ENCODE results near the gene LAMB4. TPM values are rescaled to one million over a fixed set of nuclear protein-coding genes. Genes with fewer than 3 reads are reported as not detected.

Gene LAMB4
- total and polyA plus RNA-seq, 12 donors, result 0.15 to 0.69 (median 0.25) TPM; not detected in 3

DNA sequence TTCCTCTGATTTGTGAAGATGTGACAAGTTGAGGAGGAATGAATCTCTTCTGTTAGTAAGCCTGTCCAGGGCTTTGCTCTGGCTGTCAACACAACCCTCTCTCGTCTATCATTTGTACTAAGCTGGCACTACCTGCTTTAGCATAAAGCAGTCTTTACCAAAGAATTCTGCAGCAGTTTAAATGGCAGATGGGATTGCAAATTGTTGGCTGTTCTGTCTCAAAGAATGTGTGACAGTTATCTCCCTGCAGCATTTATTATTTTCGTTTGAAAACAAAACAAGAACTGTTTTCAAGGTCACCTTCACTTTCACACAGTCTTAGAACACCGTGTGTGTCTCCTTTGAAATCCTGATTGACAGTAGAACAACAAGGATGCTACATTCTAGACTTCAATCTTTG, 122.4 kb downstream of the LAMB4 start:
- 45 to 49% methylated on average over 3 of the region's 3 CpGs for WGBS, 2 donors
- DNase-seq (no peak), ATAC-seq (no peak)
- Histone ChIP-seq H3K4me3 (no peak overlapping the region), H3K27ac (no peak overlapping the region), H3K36me3 (no peaks in the 10 kb centered on the region), H3K4me1 (peaks cover 0 to 44% (median 20%) of the 10 kb centered on the region in 9 donors), H3K27me3 (peaks cover 0 to 30% (median 0%) of the 10 kb centered on the region in 7 donors), H3K9me3 (no peaks in the 10 kb centered on the region)
- TF ChIP-seq, protein P1, sequence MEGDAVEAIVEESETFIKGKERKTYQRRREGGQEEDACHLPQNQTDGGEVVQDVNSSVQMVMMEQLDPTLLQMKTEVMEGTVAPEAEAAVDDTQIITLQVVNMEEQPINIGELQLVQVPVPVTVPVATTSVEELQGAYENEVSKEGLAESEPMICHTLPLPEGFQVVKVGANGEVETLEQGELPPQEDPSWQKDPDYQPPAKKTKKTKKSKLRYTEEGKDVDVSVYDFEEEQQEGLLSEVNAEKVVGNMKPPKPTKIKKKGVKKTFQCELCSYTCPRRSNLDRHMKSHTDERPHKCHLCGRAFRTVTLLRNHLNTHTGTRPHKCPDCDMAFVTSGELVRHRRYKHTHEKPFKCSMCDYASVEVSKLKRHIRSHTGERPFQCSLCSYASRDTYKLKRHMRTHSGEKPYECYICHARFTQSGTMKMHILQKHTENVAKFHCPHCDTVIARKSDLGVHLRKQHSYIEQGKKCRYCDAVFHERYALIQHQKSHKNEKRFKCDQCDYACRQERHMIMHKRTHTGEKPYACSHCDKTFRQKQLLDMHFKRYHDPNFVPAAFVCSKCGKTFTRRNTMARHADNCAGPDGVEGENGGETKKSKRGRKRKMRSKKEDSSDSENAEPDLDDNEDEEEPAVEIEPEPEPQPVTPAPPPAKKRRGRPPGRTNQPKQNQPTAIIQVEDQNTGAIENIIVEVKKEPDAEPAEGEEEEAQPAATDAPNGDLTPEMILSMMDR (IDR thresholded peaks at IDR 0.05), result no peak
- intact Hi-C loops (cut with DNase I), result loop anchor here in 4 of 10 donors (10.0 kb wide), 3 partner anchors 87 to 137 kb away; partner anchors contain the start of gene DLD (in 1 of the 4)

GRCh38 chr7:108007261-108007660, 122.9 kb downstream of the LAMB4 start:
- no peak for ATAC-seq
- no peak for DNase-seq

DNA sequence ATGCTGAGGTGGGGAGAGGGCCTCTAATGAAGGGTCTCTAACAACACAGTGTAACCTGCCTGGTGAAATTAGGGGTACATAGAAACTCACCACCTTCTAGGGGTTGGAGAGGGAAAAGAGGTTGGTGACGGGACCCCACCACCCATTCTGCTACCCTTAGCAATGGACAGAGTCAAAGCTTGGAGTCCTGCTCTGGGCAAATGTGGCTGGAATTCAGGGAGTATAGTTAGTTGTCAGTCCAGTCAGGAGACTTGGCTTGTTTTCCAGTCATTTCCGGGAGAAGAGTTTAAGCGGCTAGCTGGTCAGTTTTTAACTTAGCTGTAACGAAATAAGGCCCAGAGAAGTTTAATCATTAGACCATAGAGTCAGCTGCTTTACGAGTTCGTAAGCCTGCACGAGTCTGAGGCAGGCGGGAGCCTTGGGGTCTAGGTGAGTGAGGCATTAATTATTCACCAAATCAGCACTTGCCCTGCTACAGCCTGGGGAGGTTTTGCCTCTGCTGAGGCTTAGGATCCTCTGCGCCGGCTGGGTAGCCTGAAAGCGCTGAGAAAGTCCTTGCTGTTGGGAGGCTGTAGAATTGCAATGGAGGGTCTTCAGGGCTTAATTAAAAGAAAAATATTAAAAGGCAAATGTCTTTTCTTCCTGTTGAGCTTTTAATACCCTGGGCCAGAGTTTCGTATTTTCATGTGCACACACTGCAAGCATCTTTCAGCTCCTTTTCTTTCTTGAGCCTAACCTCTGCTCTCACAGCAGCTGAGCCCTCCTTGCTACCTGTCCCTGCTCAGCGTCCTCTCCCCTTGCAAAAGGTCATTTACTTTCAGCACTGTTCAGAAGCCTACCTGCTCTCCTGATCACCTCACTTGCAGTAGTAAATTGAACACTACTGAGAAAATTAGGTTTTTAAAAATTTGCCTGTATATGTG, 125.7 kb downstream of the LAMB4 start:
- ATAC-seq (peak in 2 of 8 donors; percentile 5 to 7), DNase-seq (peak in 1 of 2 donors; percentile 27)
- 51 to 61% methylated on average over 13 of the region's 13 CpGs for WGBS, 2 donors
- Histone ChIP-seq H3K9me3 (no peaks in the 10 kb centered on the region), H3K4me3 (peak overlapping the region in 3 of 10 donors; percentile 71 to 88 (median 86)), H3K27ac (peak overlapping the region in 7 of 10 donors; percentile 6 to 93 (median 77)), H3K36me3 (no peaks in the 10 kb centered on the region), H3K27me3 (peaks cover 0 to 58% (median 0%) of the 10 kb centered on the region in 7 donors), H3K4me1 (peaks cover 4 to 53% (median 36%) of the 10 kb centered on the region in 9 donors)
- intact Hi-C loops (cut with DNase I), result loop anchor here in 7 of 10 donors (5.0 to 10.0 kb wide), 7 partner anchors 37 to 143 kb away; partner anchors contain the start of gene DLD (in 1 of the 7)
- TF ChIP-seq, protein P1 (IDR thresholded peaks at IDR 0.05), result no peak

More at GRCh38 chr7:108007261-108007660, 122.9 kb downstream of the LAMB4 start:
- Histone ChIP-seq H3K27me3 (peaks cover 0 to 35% (median 0%) of the 10 kb centered on the region in 7 donors), H3K27ac (no peak overlapping the region), H3K9me3 (no peaks in the 10 kb centered on the region), H3K4me1 (peaks cover 0 to 46% (median 19%) of the 10 kb centered on the region in 9 donors), H3K4me3 (no peak overlapping the region), H3K36me3 (no peaks in the 10 kb centered on the region)
- intact Hi-C loops (cut with DNase I), result loop anchor here in 4 of 10 donors (10.0 kb wide), 3 partner anchors 88 to 138 kb away; partner anchors contain the start of gene DLD (in 1 of the 4)
- 82 to 88% methylated on average over 3 of the region's 3 CpGs for WGBS, 2 donors
- TF ChIP-seq, protein P1 (IDR thresholded peaks at IDR 0.05), result no peak

DNA sequence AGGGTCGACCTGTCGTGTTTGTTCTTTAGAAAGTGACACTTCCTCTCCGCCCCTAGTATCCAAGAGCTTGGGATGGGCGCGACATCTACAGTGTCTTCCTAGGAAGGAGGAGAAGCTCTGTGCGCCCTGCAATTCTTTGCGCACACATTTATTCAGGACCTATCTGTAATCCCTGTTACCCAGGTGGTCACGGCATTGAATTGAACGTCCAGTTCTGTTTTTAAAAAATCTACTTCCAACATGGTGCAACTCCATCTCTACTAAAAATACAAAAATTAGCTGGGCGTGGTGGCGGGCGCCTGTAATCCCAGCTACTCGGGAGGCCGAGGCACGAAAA, 126.6 kb downstream of the LAMB4 start:
- Histone ChIP-seq H3K4me3 (peak overlapping the region; percentile 52 to 88 (median 74)), H3K27ac (peak overlapping the region; percentile 70 to 93 (median 86)), H3K36me3 (peaks cover 0 to 7% (median 0%) of the 10 kb centered on the region in 9 donors), H3K27me3 (peaks cover 0 to 58% (median 0%) of the 10 kb centered on the region in 7 donors), H3K4me1 (peaks cover 4 to 62% (median 44%) of the 10 kb centered on the region in 9 donors), H3K9me3 (no peaks in the 10 kb centered on the region)
- intact Hi-C loops (cut with DNase I), result loop anchor here in 7 of 10 donors (5.0 to 10.0 kb wide), 7 partner anchors 36 to 144 kb away; partner anchors contain the start of gene DLD (in 1 of the 7)
- DNase-seq, result no peak
- no peak for ATAC-seq
- TF ChIP-seq, protein P1 (IDR thresholded peaks at IDR 0.05), result no peak
- WGBS, 2 donors, result 46 to 50% methylated on average over 15 of the region's 15 CpGs
